Omental fat pad (tissue), 4 donors: ENCODE results near the gene BRD2. TPM values are rescaled to one million over a fixed set of nuclear protein-coding genes. Genes with fewer than 3 reads are reported as not detected.
A peak's percentile ranks its signal among the peaks of the same experiment; 100 is the strongest.
"Not testable (repeated sequence)": the region's sequence is repeated elsewhere in the genome, so short reads cannot be mapped to it uniquely, and the experiment has no call there.

Experiments used
- ATAC-seq: fragments of 150-250 bp; one replicate; pipeline ENCODE4 v1.9.1; 2016; ENCODE audit warnings: mild to moderate bottlenecking, moderate library complexity; ENCODE audit not compliant: low FRiP score
- DNase-seq: peaks from one replicate; pipeline ENCODE4 v3.0.0-alpha.2; 2019; ENCODE audit warnings: low spot score
- total RNA-seq, 4 donors: library from RNA; depleted of rRNA; stranded (reverse); fragments of >200 nt; gene quantifications; one replicate each; pipeline ENCODE4 v1.1.0, GENCODE V29; 2016
- TF ChIP-seq, protein P1 (sequence below), 3 donors: fragments of 450-650 bp; IDR thresholded peaks; one replicate each; pipeline ENCODE4 v1.5.1; 2016 to 2017; ENCODE audit warnings: antibody characterized with exemption in 3 of 3, mild to moderate bottlenecking in 3 of 3, moderate library complexity in 2 of 3

The BRD2 gene
- total RNA-seq, 4 donors from 2014 or later: 133 to 257 (median 154) TPM

GRCh38 chr6:32935551-32936238, 32.7 kb upstream of the BRD2 start:
- ATAC-seq (no peak), DNase-seq (no peak)
- TF ChIP-seq, protein P1, sequence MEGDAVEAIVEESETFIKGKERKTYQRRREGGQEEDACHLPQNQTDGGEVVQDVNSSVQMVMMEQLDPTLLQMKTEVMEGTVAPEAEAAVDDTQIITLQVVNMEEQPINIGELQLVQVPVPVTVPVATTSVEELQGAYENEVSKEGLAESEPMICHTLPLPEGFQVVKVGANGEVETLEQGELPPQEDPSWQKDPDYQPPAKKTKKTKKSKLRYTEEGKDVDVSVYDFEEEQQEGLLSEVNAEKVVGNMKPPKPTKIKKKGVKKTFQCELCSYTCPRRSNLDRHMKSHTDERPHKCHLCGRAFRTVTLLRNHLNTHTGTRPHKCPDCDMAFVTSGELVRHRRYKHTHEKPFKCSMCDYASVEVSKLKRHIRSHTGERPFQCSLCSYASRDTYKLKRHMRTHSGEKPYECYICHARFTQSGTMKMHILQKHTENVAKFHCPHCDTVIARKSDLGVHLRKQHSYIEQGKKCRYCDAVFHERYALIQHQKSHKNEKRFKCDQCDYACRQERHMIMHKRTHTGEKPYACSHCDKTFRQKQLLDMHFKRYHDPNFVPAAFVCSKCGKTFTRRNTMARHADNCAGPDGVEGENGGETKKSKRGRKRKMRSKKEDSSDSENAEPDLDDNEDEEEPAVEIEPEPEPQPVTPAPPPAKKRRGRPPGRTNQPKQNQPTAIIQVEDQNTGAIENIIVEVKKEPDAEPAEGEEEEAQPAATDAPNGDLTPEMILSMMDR (IDR thresholded peaks at IDR 0.05): no peak

- TF ChIP-seq, protein P1 (IDR thresholded peaks at IDR 0.05): no peak
- no peak for ATAC-seq
Measured at GRCh38 chr6:32936239-32937152, 31.9 kb upstream of the BRD2 start.

GRCh38 chr6:32937230-32937633, 31.2 kb upstream of the BRD2 start:
- TF ChIP-seq, protein P1 (IDR thresholded peaks at IDR 0.05): no peak
- no peak for ATAC-seq
- DNase-seq: no peak

More at GRCh38 chr6:32936239-32937152, 31.9 kb upstream of the BRD2 start:
- no peak for DNase-seq

DNA sequence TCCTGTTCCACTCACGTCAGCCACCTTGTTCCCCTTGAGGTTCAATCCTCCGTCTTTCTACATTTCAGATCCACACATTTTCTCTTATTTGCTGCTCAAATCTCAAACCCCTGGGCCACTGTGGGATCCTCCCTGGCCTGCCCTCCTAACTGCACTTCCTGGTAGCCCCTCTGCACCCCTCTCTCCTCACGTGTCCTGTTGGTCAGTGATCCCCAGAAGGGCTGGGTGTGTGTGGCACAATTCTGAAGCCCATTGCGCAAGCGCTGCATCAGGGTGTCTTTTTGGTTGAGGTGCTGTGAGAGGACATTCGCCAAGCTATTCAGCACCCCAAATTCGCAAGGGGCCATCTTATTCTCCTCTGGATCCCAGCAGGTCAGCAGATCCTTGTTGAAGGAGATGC, 29.9 kb upstream of the BRD2 start:
- ATAC-seq (no peak), DNase-seq (no peak)
- TF ChIP-seq, protein P1 (IDR thresholded peaks at IDR 0.05): no peak

- ATAC-seq (peak; percentile 71), DNase-seq (no peak)
- TF ChIP-seq, protein P1 (IDR thresholded peaks at IDR 0.05): no peak
Measured at GRCh38 chr6:32940656-32941213, 27.7 kb upstream of the BRD2 start, which contains the start of gene HLA-DMB. HLA-DMB (minus strand) TSS chr6:32941028; CDS start chr6:32940807, 221 bp downstream.

DNA sequence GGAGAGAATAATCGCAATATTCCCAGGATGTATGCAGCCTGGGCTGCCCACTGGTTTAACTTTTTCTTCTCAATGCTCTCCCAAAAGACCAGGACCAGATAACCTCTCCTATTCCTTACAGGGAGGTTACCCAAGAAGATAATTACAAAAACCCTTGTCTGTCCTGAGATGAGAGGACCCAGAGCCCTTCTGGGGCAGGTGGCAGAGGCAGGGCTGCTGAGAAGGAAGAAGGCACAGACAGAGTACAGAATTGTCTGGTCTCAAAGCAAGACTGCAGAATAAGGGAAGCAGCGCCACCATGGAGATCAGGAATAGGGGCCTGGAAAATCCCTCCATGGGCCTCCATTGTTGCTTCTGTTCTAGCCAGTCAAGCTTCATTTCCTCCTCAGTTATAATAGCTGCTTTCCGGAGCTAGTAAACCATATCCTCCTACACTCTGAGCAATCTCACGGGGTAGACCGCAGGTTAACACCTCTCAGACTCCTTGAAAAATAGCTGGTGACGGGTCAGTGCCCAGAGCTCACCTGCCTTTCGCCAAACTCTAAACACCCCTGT, 27.1 kb upstream of the BRD2 start:
- TF ChIP-seq, protein P1 (IDR thresholded peaks at IDR 0.05): no peak
- no peak for DNase-seq
- no peak for ATAC-seq

GRCh38 chr6:32942555-32943123, 25.8 kb upstream of the BRD2 start:
- not testable (repeated sequence) for DNase-seq, ATAC-seq
